ENCODE measurements around the gene NDUFS1.
"Not testable (repeated sequence)": the region's sequence is repeated elsewhere in the genome, so short reads cannot be mapped to it uniquely, and the experiment has no call there.

NDUFS1 gene

GRCh38 chr2:206159346-206160124, at the start of gene NDUFS1, which contains the start of gene EEF1B2:
NDUFS1 (minus strand) TSS chr2:206159444; CDS start chr2:206153678, 5,766 bp downstream.
EEF1B2 (plus strand) TSS chr2:206159895; CDS start chr2:206159980, 85 bp downstream.
- TF ChIP-seq, protein P1, sequence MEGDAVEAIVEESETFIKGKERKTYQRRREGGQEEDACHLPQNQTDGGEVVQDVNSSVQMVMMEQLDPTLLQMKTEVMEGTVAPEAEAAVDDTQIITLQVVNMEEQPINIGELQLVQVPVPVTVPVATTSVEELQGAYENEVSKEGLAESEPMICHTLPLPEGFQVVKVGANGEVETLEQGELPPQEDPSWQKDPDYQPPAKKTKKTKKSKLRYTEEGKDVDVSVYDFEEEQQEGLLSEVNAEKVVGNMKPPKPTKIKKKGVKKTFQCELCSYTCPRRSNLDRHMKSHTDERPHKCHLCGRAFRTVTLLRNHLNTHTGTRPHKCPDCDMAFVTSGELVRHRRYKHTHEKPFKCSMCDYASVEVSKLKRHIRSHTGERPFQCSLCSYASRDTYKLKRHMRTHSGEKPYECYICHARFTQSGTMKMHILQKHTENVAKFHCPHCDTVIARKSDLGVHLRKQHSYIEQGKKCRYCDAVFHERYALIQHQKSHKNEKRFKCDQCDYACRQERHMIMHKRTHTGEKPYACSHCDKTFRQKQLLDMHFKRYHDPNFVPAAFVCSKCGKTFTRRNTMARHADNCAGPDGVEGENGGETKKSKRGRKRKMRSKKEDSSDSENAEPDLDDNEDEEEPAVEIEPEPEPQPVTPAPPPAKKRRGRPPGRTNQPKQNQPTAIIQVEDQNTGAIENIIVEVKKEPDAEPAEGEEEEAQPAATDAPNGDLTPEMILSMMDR (IDR thresholded peaks at IDR 0.05) = no peak

DNA sequence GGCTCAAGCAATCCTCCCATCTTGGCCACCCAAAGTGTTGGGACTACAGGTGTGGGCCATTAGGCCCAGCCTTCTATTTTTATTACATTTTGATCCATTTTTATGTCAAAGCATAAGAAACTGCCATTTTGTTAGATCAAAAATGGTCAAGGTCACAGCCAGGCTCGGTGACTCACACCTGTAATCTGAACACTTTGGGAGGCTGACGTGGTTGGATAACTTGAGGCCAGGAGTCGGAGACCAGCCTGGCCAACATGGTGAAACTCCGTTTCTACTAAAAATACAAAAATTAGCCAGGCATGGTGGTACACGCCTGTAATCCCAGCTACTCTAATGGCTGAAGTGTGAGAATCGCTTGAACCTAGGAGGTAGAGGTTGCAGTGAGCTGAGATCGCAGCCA, 49.7 kb upstream of the NDUFS1 start:
- DNase-seq (ENCODE audit: low spot score) = no peak
- Histone ChIP-seq H3K4me3 (no peak overlapping the region), H3K27ac (no peak overlapping the region)
- TF ChIP-seq, protein P1 (IDR thresholded peaks at IDR 0.05) = no peak

More at GRCh38 chr2:206159346-206160124, at the start of gene NDUFS1, which contains the start of gene EEF1B2:
- Histone ChIP-seq H3K4me3 (peak within 1 kb of the TSS; percentile 90), H3K27ac (peak within 1 kb of the TSS; percentile 90 to 91)
- DNase-seq (ENCODE audit: low spot score) = peak; percentile 99

- not testable (repeated sequence) for DNase-seq (ENCODE audit: low spot score); H3K4me3 ChIP-seq; H3K27ac ChIP-seq
Measured at GRCh38 chr2:206207316-206207715, 48.1 kb upstream of the NDUFS1 start.

DNA sequence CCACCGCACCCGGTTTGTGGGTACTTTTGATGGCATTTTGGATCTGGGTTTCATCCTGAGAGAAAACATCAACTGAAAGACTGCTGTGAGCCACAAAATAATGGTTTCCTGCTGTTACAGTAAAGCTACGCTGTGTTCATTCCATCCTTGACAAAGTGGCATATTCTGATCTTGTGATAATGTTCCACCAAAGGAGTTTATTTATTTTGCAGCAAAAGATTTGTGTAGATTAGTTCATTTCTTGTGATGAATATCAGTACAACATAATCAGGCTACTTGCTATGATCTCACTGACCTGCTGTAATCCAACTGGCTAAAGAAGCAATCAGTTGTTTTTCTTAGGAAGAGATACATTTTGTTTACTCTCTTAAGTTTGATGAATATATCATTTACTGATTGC, 45.5 kb upstream of the NDUFS1 start:
- TF ChIP-seq, protein P1 (IDR thresholded peaks at IDR 0.05) = no peak
- H3K4me3 ChIP-seq = no peak overlapping the region
- no peak for DNase-seq (ENCODE audit: low spot score)
- no peak overlapping the region for H3K27ac ChIP-seq

DNA sequence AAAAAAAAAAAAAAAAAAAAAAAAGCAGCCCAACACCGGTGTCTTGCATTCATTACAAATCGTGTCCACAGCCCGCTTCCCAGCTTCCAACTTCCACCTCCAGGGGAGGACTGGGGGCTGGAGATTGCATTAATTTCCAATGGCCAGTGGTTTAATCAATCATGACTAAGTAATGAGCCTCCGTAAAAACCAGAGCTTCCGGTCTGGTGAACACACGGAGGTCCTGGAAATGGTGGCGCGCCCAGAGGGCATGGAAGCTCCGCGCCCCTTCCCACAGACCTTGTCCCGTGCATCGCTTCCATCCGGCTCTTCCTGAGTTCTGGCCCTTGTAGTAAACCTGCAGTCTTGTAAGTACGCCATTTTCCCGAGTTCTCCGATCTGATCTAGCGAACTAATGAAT, 44.1 kb upstream of the NDUFS1 start:
- DNase-seq (ENCODE audit: low spot score) = no peak
- Histone ChIP-seq H3K4me3 (no peak overlapping the region), H3K27ac (no peak overlapping the region)
- TF ChIP-seq, protein P1 (IDR thresholded peaks at IDR 0.05) = no peak

GRCh38 chr2:206202446-206202845, 43.2 kb upstream of the NDUFS1 start:
- TF ChIP-seq, protein P1 (IDR thresholded peaks at IDR 0.05) = no peak
- DNase-seq (ENCODE audit: low spot score) = no peak
- Histone ChIP-seq H3K27ac (no peak overlapping the region), H3K4me3 (no peak overlapping the region)

DNA sequence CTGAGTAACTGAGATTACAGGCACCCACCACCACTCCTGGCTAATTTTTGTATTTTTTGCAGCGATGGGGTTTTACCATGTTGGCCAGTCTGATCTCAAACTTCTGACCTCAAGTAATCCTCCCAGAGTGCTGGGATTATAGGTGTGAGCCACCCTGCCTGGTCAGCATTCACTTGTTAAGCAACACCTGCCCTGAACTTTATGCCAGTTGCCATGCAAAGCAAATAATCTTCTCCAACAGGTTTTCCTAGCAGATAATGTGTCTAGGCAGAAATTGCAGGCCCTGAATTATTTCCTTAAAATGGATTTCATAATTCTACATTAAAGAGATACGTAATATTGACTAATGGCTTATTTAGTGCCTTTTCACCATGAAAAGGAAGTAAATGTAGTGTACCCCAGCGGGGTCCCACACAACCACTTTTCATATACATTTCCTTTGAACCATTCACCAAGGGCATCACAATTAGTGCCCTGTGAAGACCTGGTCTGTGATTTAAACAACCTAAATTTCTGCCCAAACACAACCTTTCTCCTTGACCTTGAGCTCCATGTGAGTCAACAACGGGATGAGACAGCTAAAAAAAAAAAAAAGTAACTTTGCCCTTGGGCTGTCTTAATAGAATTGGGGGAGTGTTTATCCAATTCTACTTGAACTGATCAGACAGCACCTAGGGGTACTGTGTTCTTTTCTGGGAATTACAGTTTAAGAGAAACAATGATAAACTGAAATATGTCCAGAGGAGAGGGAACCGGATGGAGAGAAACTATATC, 42.0 kb upstream of the NDUFS1 start:
- Histone ChIP-seq H3K27ac (no peak overlapping the region), H3K4me3 (no peak overlapping the region)
- no peak for DNase-seq (ENCODE audit: low spot score)
- TF ChIP-seq, protein P1 (IDR thresholded peaks at IDR 0.05) = no peak

Measured in coronary artery (tissue), 2 donors.